Loucy (cell line): ENCODE data around the gene SHROOM2.

Source experiments
- H2AFZ ChIP-seq: fragments of 200-600 bp; sonication (generic); 2 replicates; pipeline ENCODE4 v1.6.0; 2016; ENCODE audit warnings: antibody characterized with exemption, mild to moderate bottlenecking, low read length, moderate library complexity
- H3F3A ChIP-seq: fragments of 200-600 bp; 2 replicates; pipeline ENCODE4 v1.6.0; 2016; ENCODE audit warnings: antibody characterized with exemption, low read depth, mild to moderate bottlenecking
- H3K27me3 ChIP-seq: fragments of 200-600 bp; sonication (generic); 2 replicates; pipeline ENCODE4 v1.6.1; 2014; ENCODE audit warnings: low read length, mild to moderate bottlenecking; ENCODE audit not compliant: insufficient read depth, poor library complexity, severe bottlenecking
- H3K36me3 ChIP-seq: fragments of 200-600 bp; sonication (generic); 2 replicates; pipeline ENCODE4 v1.6.1; 2016; ENCODE audit warnings: low read length; ENCODE audit not compliant: insufficient read depth
- H3K4me1 ChIP-seq: fragments of 200-600 bp; sonication (generic); 2 replicates; pipeline ENCODE4 v1.5.1; 2014; ENCODE audit warnings: low read length, mild to moderate bottlenecking; ENCODE audit not compliant: insufficient read depth, poor library complexity, severe bottlenecking
- H3K4me2 ChIP-seq: fragments of 200-600 bp; sonication (generic); 2 replicates; pipeline ENCODE4 v1.6.0; 2014; ENCODE audit warnings: antibody characterized with exemption, low read length, low read depth, mild to moderate bottlenecking; ENCODE audit not compliant: poor library complexity, severe bottlenecking
- H3K4me3 ChIP-seq: fragments of 200-600 bp; sonication (generic); 2 replicates; pipeline ENCODE4 v1.5.1; 2014; ENCODE audit warnings: low read length, mild to moderate bottlenecking, mixed read lengths; ENCODE audit not compliant: poor library complexity, severe bottlenecking
- H3K79me2 ChIP-seq: fragments of 200-600 bp; sonication (generic); 2 replicates; pipeline ENCODE4 v1.6.1; 2014; ENCODE audit warnings: low read length; ENCODE audit not compliant: insufficient read depth
- H3K9ac ChIP-seq: fragments of 200-600 bp; sonication (generic); 2 replicates; pipeline ENCODE4 v1.6.0; 2014; ENCODE audit warnings: mild to moderate bottlenecking, low read depth, low read length, moderate library complexity; ENCODE audit not compliant: poor library complexity, severe bottlenecking
- H3K9me2 ChIP-seq: fragments of 200-600 bp; sonication (generic); replicated peaks from 2 replicates; pipeline ENCODE4 v1.6.1; 2016; ENCODE audit warnings: low read depth, low read length, mixed read lengths
- H3K9me3 ChIP-seq: fragments of 200-600 bp; sonication (generic); 2 replicates; pipeline ENCODE4 v1.6.1; 2014; ENCODE audit warnings: mild to moderate bottlenecking, antibody characterized with exemption, low read length, low read depth; ENCODE audit not compliant: insufficient read depth
- H4K20me1 ChIP-seq: fragments of 200-600 bp; sonication (generic); 2 replicates; pipeline ENCODE4 v1.6.0; 2014; ENCODE audit warnings: antibody characterized with exemption, low read length, mild to moderate bottlenecking; ENCODE audit not compliant: insufficient read depth, poor library complexity, severe bottlenecking
- CTCF ChIP-seq: fragments of 200-600 bp; sonication (generic); conservative IDR thresholded peaks from 2 replicates; pipeline ENCODE4 v1.5.1; 2014; ENCODE audit warnings: mild to moderate bottlenecking, antibody characterized with exemption, low read length
- EZH2phosphoT487 ChIP-seq: fragments of 200-600 bp; IDR thresholded peaks from 2 replicates; pipeline ENCODE4 v1.6.1; 2018; ENCODE audit warnings: antibody characterized with exemption, mild to moderate bottlenecking, moderate library complexity, borderline replicate concordance

Gene SHROOM2

DNA sequence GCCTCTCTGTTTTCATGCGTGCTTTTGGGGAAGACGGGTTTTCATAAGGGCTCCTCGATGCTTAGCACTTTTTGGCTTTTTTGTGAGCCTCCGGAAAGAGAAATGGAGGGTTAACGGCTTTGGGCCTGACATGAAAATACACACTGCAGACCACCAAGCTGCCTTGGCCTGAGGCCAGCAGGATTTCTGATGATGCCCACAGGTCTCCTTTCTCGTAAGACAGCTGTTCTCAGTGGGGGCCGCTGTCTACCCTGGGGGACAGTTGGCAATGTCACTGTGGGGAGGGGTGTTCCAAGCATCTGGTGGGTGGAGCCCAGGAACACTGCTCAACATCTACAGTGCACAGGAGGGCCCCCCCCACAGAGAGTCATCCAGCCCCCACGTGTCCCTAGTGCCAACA lies 151.5 kb downstream of the SHROOM2 start:
- Histone ChIP-seq H3K4me2 (no peak overlapping the region), H4K20me1 (no peaks in the 10 kb centered on the region), H3K4me1 (peaks cover 6% of the 10 kb centered on the region), H3F3A (no peaks in the 10 kb centered on the region), H3K36me3 (no peaks in the 10 kb centered on the region), H2AFZ (no peak overlapping the region), H3K9ac (no peak overlapping the region), H3K27me3 (no peaks in the 10 kb centered on the region), H3K9me3 (no peaks in the 10 kb centered on the region), H3K4me3 (no peak overlapping the region), H3K79me2 (no peaks in the 10 kb centered on the region), H3K9me2 (no peaks in the 10 kb centered on the region)
- TF ChIP-seq CTCF: no peak
- TF ChIP-seq EZH2phosphoT487: no peak

DNA sequence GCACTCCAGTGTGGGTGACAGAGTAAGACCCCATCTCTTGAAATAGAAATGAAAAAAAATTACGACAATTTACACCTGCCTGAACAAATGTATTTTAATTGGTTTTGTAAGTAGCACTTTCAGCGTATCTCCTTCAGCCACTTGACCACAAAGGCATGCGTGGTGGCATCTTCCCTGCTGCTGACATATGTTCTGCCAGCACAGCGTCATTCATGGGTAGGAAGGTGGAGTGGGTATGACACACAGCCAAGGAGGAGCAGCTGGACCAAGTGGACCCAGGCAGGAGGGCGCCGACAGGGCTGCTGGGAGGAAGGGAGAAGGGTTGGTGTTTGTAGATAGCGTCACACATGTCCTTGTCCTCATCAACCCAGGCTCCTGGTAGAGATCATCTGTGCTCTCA lies 152.3 kb downstream of the SHROOM2 start:
- TF ChIP-seq EZH2phosphoT487 (no peak), CTCF (no peak)
- Histone ChIP-seq H4K20me1 (no peaks in the 10 kb centered on the region), H3K27me3 (no peaks in the 10 kb centered on the region), H3K9me3 (no peaks in the 10 kb centered on the region), H3K9me2 (no peaks in the 10 kb centered on the region), H3K4me1 (peaks cover 6% of the 10 kb centered on the region), H3K79me2 (no peaks in the 10 kb centered on the region), H3K4me3 (no peak overlapping the region), H3K4me2 (no peak overlapping the region), H3F3A (no peaks in the 10 kb centered on the region), H3K9ac (no peak overlapping the region), H2AFZ (no peak overlapping the region), H3K36me3 (no peaks in the 10 kb centered on the region)

- Histone ChIP-seq H4K20me1 (no peaks in the 10 kb centered on the region), H3K4me2 (no peak overlapping the region), H3F3A (no peaks in the 10 kb centered on the region), H3K36me3 (no peaks in the 10 kb centered on the region), H3K27me3 (no peaks in the 10 kb centered on the region), H3K9me3 (no peaks in the 10 kb centered on the region), H3K4me3 (no peak overlapping the region), H3K79me2 (no peaks in the 10 kb centered on the region), H3K4me1 (peaks cover 6% of the 10 kb centered on the region), H3K9me2 (no peaks in the 10 kb centered on the region), H2AFZ (no peak overlapping the region), H3K9ac (no peak overlapping the region)
- no peak for TF ChIP-seq CTCF
- no peak for TF ChIP-seq EZH2phosphoT487
Observed at GRCh38 chrX:9940421-9940820, 154.2 kb downstream of the SHROOM2 start.
